GM19035 (cell line): ENCODE measurements around the gene AQP11.
"Not testable (repeated sequence)": the region's sequence is repeated elsewhere in the genome, so short reads cannot be mapped to it uniquely, and the experiment has no call there.

Experiments used
- ATAC-seq: cut with Tn5 transposase; IDR thresholded peaks from one replicate; pipeline ENCODE4 v1.9.1; 2021; ENCODE audit not compliant: unreplicated experiment

Gene AQP11

GRCh38 chr11:77590194-77590782 lies 535 bp downstream of the AQP11 start:
- ATAC-seq, result no peak

GRCh38 chr11:77592727-77593126 lies 3.0 kb downstream of the AQP11 start:
- no peak for ATAC-seq

- ATAC-seq, result no peak
Measured at GRCh38 chr11:77593883-77594282, 4.1 kb downstream of the AQP11 start.

GRCh38 chr11:77596626-77597025 lies 6.9 kb downstream of the AQP11 start:
- no peak for ATAC-seq

GRCh38 chr11:77598195-77598594 lies 8.4 kb downstream of the AQP11 start:
- no peak for ATAC-seq

GRCh38 chr11:77602381-77603088 lies 12.8 kb downstream of the AQP11 start:
- ATAC-seq, result no peak

GRCh38 chr11:77604281-77604680 lies 14.5 kb downstream of the AQP11 start:
- ATAC-seq, result no peak

- ATAC-seq, result no peak
Measured at GRCh38 chr11:77609234-77609633, 19.5 kb downstream of the AQP11 start.

- no peak for ATAC-seq
Measured at GRCh38 chr11:77611921-77612320, 22.2 kb downstream of the AQP11 start.

- no peak for ATAC-seq
Measured at GRCh38 chr11:77617892-77618291, 28.1 kb downstream of the AQP11 start.

GRCh38 chr11:77619576-77620198 lies 29.9 kb downstream of the AQP11 start:
- ATAC-seq, result no peak

GRCh38 chr11:77630157-77630710 lies 40.5 kb downstream of the AQP11 start:
- ATAC-seq, result no peak

GRCh38 chr11:77633926-77634325 lies 44.2 kb downstream of the AQP11 start:
- ATAC-seq, result not testable (repeated sequence)

GRCh38 chr11:77636731-77637344 lies 47.1 kb downstream of the AQP11 start:
- ATAC-seq, result no peak

GRCh38 chr11:77637345-77638165 lies 47.8 kb downstream of the AQP11 start, which contains the start of gene CLNS1A:
Gene CLNS1A, minus strand, starts transcription at chr11:77637794. Its CDS starts 80 bp downstream, at chr11:77637714.
- peak; percentile 96 for ATAC-seq

GRCh38 chr11:77642228-77642627 lies 52.5 kb downstream of the AQP11 start:
- no peak for ATAC-seq

GRCh38 chr11:77644887-77645286 lies 55.1 kb downstream of the AQP11 start:
- ATAC-seq, result no peak

- no peak for ATAC-seq
Measured at GRCh38 chr11:77647654-77648305, 58.0 kb downstream of the AQP11 start.

GRCh38 chr11:77650123-77650522 lies 60.4 kb downstream of the AQP11 start:
- ATAC-seq, result no peak

- no peak for ATAC-seq
Measured at GRCh38 chr11:77654770-77655434, 65.1 kb downstream of the AQP11 start.
